ENCODE data around the gene PTPRU. TPM values are rescaled to one million over a fixed set of nuclear protein-coding genes. Genes with fewer than 3 reads are reported as not detected.
A peak's percentile ranks its signal among the peaks of the same experiment; 100 is the strongest.

The PTPRU gene
- total and polyA plus RNA-seq, 2 of the 8 experiments (the other 6 are each of a cell fraction or from before 2014, with no cell fraction given) = 33.8 to 41.8 TPM

DNA sequence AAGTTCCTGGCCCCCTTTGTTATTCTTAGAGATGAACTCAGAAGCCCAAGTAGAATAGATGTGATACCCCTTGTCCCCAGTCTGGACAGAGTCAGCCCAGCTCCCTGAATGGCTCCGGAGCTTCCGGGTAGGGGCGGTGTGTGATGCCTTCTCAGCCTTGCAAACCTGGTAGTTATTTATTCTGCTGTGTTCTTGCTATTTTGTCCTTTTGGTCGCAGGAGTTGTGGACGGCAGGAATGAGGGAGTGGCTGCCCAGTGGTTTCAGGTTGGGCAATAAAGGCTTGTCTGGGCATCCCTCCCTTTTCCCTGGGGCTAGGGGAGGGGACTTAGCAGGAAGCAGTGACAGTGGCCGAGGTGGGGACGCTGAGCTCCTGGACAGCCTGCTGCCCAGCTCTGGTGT is 2.8 kb downstream of the PTPRU start:
- POLR2A ChIA-PET (ENCODE audit: partially characterized antibody) = interaction anchor here (1.1 to 2.2 kb wide), 5 partner anchors 8 to 451 kb away, joined by 3 to 9 read pairs (median 3); partner anchors contain the start of gene MECR

More for the DNA sequence above, 2.8 kb downstream of the PTPRU start:
- no peak overlapping the region for H2AFZ ChIP-seq (ENCODE audit: low read length)
- H2BK5ac ChIP-seq (ENCODE audit: low read depth, low read length) = peak overlapping the region; percentile 36; the same call in 1 of the 2 replicates
- H3K14ac ChIP-seq (ENCODE audit: insufficient read length) = no peak overlapping the region
- H3K27me3 ChIP-seq (replicated peaks in 1 of 4; ENCODE audit: control insufficient read depth in 3 of 4, extremely low read depth in 1 of 4, insufficient read depth in 3 of 4, low read length in 3 of 4) = peaks cover 13 to 34% (median 29%) of the 10 kb centered on the region in 4 experiments
- peak overlapping the region; percentile 75; the same call in 1 of the 2 replicates for H2BK20ac ChIP-seq (ENCODE audit: low read length)
- no peak overlapping the region for H4K5ac ChIP-seq (ENCODE audit: insufficient read length, low read depth, low read length)
- no peak overlapping the region for H3K27ac ChIP-seq (ENCODE audit: low read depth, low read length)
- H4K8ac ChIP-seq (ENCODE audit: extremely low read depth, insufficient read depth, low read length) = no peak overlapping the region
- H3K79me2 ChIP-seq (ENCODE audit: control insufficient read depth in 1 of 2, insufficient read depth in 2 of 2, low read length in 2 of 2) = no peaks in the 10 kb centered on the region; a peak in 1 of 4 replicates
- FAIRE-seq (no peak), DNase-seq (ENCODE audit: low read depth in 1 of 2, low spot score in 2 of 2) (no peak)
- no peak overlapping the region for H3K23ac ChIP-seq (ENCODE audit: insufficient read length)
- no peak overlapping the region for H3K56ac ChIP-seq (replicated peaks; ENCODE audit: insufficient read length, low read depth, low read length)
- H4K91ac ChIP-seq (replicated peaks; ENCODE audit: insufficient read length, low read length) = no peak overlapping the region
- no peak overlapping the region for H3K4me3 ChIP-seq (ENCODE audit: extremely low read depth in 1 of 4, insufficient read depth in 2 of 4, low read depth in 3 of 4, low read length in 4 of 4)
- H2BK15ac ChIP-seq (ENCODE audit: low read length) = peak overlapping the region; percentile 93; the same call in 1 of the 2 replicates
- H3K4me2 ChIP-seq (ENCODE audit: insufficient read depth in 1 of 2, low read depth in 2 of 2, low read length in 2 of 2) = peak overlapping the region; percentile 95 to 100; a peak in 1 of 4 replicates
- no peak overlapping the region for H3K4ac ChIP-seq (replicated peaks; ENCODE audit: insufficient read length, low read depth, low read length)
- 0 out of 2 replicates have a peak overlapping the region, but pooled peaks have one; percentile 62 for H3K18ac ChIP-seq (ENCODE audit: extremely low read depth, low read length)
- H3K79me1 ChIP-seq (ENCODE audit: low read depth, low read length) = peaks cover 4% of the 10 kb centered on the region; the same call in 1 of the 2 replicates
- peak overlapping the region; percentile 53; the same call in 1 of the 2 replicates for H2BK12ac ChIP-seq (ENCODE audit: low read depth, low read length)
- H3K9me3 ChIP-seq (ENCODE audit: insufficient read depth in 2 of 2, low read depth in 1 of 2, low read length in 1 of 2) = no peaks in the 10 kb centered on the region
- H4K20me1 ChIP-seq (replicated peaks in 1 of 2; ENCODE audit: control insufficient read depth in 1 of 2, insufficient read depth in 2 of 2, low read length in 2 of 2) = peaks cover 0 to 8% of the 10 kb centered on the region in 2 experiments
- H2AK5ac ChIP-seq (ENCODE audit: low read depth, low read length) = no peak overlapping the region
- no peak for TF ChIP-seq KDM1A (IDR thresholded peaks at IDR 0.05; ENCODE audit: borderline replicate concordance, low read length)
- TF ChIP-seq JUND (IDR thresholded peaks at IDR 0.05; ENCODE audit: low read length) = no peak
- TF ChIP-seq MAFK (IDR thresholded peaks at IDR 0.05; ENCODE audit: low read depth, low read length) = no peak
- no peak for TF ChIP-seq FOSL1 (IDR thresholded peaks at IDR 0.05; ENCODE audit: insufficient read depth, low read depth, low read length)
- no peak for TF ChIP-seq BCL11A (IDR thresholded peaks at IDR 0.05; ENCODE audit: low read depth in 2 of 2, low read length in 2 of 2)
- no peak for TF ChIP-seq CHD2 (IDR thresholded peaks at IDR 0.05; ENCODE audit: low read length)
- no peak for TF ChIP-seq POLR2A (IDR thresholded peaks at IDR 0.05; ENCODE audit: control extremely low read depth in 1 of 2, low read depth in 2 of 2, low read length in 2 of 2)
- peaks cover 21% of the 10 kb centered on the region for H3K23me2 ChIP-seq (ENCODE audit: low read depth, low read length)
- H2BK120ac ChIP-seq (replicated peaks; ENCODE audit: low read depth, low read length) = no peak overlapping the region
- CTCF ChIA-PET (ENCODE audit: partially characterized antibody) = interaction anchor here (0.8 to 12.3 kb wide), 32 partner anchors 8 to 682 kb away, joined by 3 to 113 read pairs (median 6); partner anchors contain the start of gene MECR
- no peaks in the 10 kb centered on the region; a peak in 1 of 8 replicates for H3K36me3 ChIP-seq (ENCODE audit: control insufficient read depth in 2 of 4, insufficient read depth in 4 of 4, low read length in 3 of 4)
- 74% methylated on average over 7 of the region's 7 CpGs; no CpG with 5 or more reads in 1 of the 2 experiments for WGBS, 2 experiments (ENCODE audit: extremely low coverage in 1 of 2, insufficient coverage in 1 of 2, insufficient read length in 1 of 2, insufficient replicate concordance in 2 of 2, low coverage in 1 of 2, low lambda C conversion rate in 2 of 2, missing lambda C conversion rate in 1 of 2)
- no peak overlapping the region for H3K9ac ChIP-seq (replicated peaks in 1 of 4; ENCODE audit: extremely low read depth in 1 of 4, low read depth in 3 of 4, low read length in 3 of 4)
- peaks cover 10 to 36% (median 24%) of the 10 kb centered on the region in 4 experiments for H3K4me1 ChIP-seq (replicated peaks in 1 of 4; ENCODE audit: control insufficient read depth in 3 of 4, insufficient read depth in 4 of 4, low read length in 3 of 4)

Data from H1 (cell line).